Prostate gland (tissue), 2 donors: ENCODE results near the gene RBP7.

Experiments
- POLR2A ChIP-seq: fragments of 450-650 bp; IDR thresholded peaks from one replicate; pipeline ENCODE4 v1.6.1; 2016; ENCODE audit warnings: antibody characterized with exemption, mild to moderate bottlenecking
- POLR2AphosphoS5 ChIP-seq: sonication (generic); formaldehyde crosslinking; IDR thresholded peaks from one replicate; pipeline ENCODE4 v1.6.1; 2017; ENCODE audit warnings: antibody characterized with exemption
- TF ChIP-seq, protein P1 (sequence below), 4 experiments: fragments of 200-600 bp in 2 of 4; fragments of 450-650 bp in 2 of 4; sonication (generic) in 2 of 4; IDR thresholded peaks; 1 replicate in 3 of 4; 2 replicates in 1 of 4; pipeline ENCODE4 v1.5.1; 2016 to 2019; ENCODE audit warnings: antibody characterized with exemption in 4 of 4, mild to moderate bottlenecking in 2 of 4, moderate library complexity in 2 of 4

GRCh38 chr1:9989773-9990172, 7.3 kb upstream of the RBP7 start:
- TF ChIP-seq POLR2AphosphoS5 = no peak
- TF ChIP-seq, protein P1, sequence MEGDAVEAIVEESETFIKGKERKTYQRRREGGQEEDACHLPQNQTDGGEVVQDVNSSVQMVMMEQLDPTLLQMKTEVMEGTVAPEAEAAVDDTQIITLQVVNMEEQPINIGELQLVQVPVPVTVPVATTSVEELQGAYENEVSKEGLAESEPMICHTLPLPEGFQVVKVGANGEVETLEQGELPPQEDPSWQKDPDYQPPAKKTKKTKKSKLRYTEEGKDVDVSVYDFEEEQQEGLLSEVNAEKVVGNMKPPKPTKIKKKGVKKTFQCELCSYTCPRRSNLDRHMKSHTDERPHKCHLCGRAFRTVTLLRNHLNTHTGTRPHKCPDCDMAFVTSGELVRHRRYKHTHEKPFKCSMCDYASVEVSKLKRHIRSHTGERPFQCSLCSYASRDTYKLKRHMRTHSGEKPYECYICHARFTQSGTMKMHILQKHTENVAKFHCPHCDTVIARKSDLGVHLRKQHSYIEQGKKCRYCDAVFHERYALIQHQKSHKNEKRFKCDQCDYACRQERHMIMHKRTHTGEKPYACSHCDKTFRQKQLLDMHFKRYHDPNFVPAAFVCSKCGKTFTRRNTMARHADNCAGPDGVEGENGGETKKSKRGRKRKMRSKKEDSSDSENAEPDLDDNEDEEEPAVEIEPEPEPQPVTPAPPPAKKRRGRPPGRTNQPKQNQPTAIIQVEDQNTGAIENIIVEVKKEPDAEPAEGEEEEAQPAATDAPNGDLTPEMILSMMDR (IDR thresholded peaks at IDR 0.05) = no peak
- no peak for TF ChIP-seq POLR2A
